ENCODE results near the gene MAN2A1. TPM values are rescaled to one million over a fixed set of nuclear protein-coding genes. Genes with fewer than 3 reads are reported as not detected.
A peak's percentile ranks its signal among the peaks of the same experiment; 100 is the strongest.

Gene MAN2A1
- total RNA-seq (2013) = 40.4 TPM
- polyA plus RNA-seq = 10 to 100 TPM; 17.0 to 23.0 (median 20.1) TPM
- 24.9 and 25.9 TPM in 2 replicates for polyA minus RNA-seq
- total RNA-seq = 46.4 to 191 (median 150) reads per million in 11 experiments

- peak within 1 kb of the TSS; percentile 85 to 94 for H3K27ac ChIP-seq (ENCODE audit: low read depth in 1 of 2, low read length in 2 of 2)
- intact Hi-C loops (cut with micrococcal nuclease) = loop anchor here (2.0 to 10.0 kb wide), 2 partner anchors 33 to 275 kb away; no protein-coding TSS in a partner anchor
- H3K27me3 ChIP-seq (ENCODE audit: control insufficient read depth in 2 of 2, insufficient read depth in 2 of 2, low read length in 2 of 2) = no peaks in the 10 kb centered on the region
- peaks cover 39% of the 10 kb centered on the region for H4K20me1 ChIP-seq (ENCODE audit: insufficient read depth, low read length)
- Mint-ChIP-seq H3K27ac (peak within 1 kb of the TSS; percentile 96 to 100 (median 99)), H3K36me3 (peaks cover 5 to 6% of the 10 kb centered on the region in 2 donors), H3K4me1 (peaks cover 50% of the 10 kb centered on the region), H3K27me3 (ENCODE audit: low read depth in 3 of 3) (no peaks in the 10 kb centered on the region), H3K4me3 (peak within 1 kb of the TSS; percentile 87 to 98), H3K9me3 (peaks cover 0 to 11% (median 2%) of the 10 kb centered on the region in 7 donors)
- peak within 1 kb of the TSS; percentile 85 for H3K4me2 ChIP-seq (replicated peaks; ENCODE audit: extremely low read depth, low read length, poor library complexity, severe bottlenecking)
- H3K36me3 ChIP-seq (replicated peaks in 1 of 2; ENCODE audit: control insufficient read depth in 1 of 2, insufficient read depth in 2 of 2, low read length in 2 of 2) = no peaks in the 10 kb centered on the region
- no peak for TF ChIP-seq CTCF (IDR thresholded peaks at IDR 0.05)
- peak within 1 kb of the TSS; percentile 87 for H3K9ac ChIP-seq (ENCODE audit: insufficient read depth, low read length, poor library complexity, severe bottlenecking)
- peak; percentile 60 to 73 (median 64) for DNase-seq
- H2AFZ ChIP-seq (ENCODE audit: insufficient read depth, low read depth, low read length, poor library complexity, severe bottlenecking) = peak within 1 kb of the TSS; percentile 86
- peak within 1 kb of the TSS; percentile 75 to 94 (median 81) for H3K4me3 ChIP-seq (replicated peaks in 1 of 3; ENCODE audit: low read depth in 2 of 3, low read length in 3 of 3)
- H3K9me3 ChIP-seq (replicated peaks in 1 of 2; ENCODE audit: control insufficient read depth in 1 of 2, insufficient read depth in 1 of 2, low read length in 2 of 2) = peaks cover 0 to 3% of the 10 kb centered on the region in 2 donors
- peaks cover 49% of the 10 kb centered on the region for H3K79me2 ChIP-seq (ENCODE audit: insufficient read depth, low read length)
- H3K4me1 ChIP-seq (ENCODE audit: control insufficient read depth in 1 of 2, insufficient read depth in 2 of 2, low read length in 2 of 2) = peaks cover 35 to 48% of the 10 kb centered on the region in 2 donors
- under 1% methylated on average over 57 of the region's 58 CpGs for WGBS (ENCODE audit: insufficient coverage)
Observed at GRCh38 chr5:109689740-109690241, at the start of gene MAN2A1. MAN2A1 (plus strand) TSS chr5:109689927; CDS start chr5:109690418, 491 bp downstream.

- H3K79me2 ChIP-seq (ENCODE audit: insufficient read depth, low read length) = no peaks in the 10 kb centered on the region
- peaks cover 4 to 9% of the 10 kb centered on the region in 2 donors for H3K4me1 ChIP-seq (ENCODE audit: control insufficient read depth in 1 of 2, insufficient read depth in 2 of 2, low read length in 2 of 2)
- peaks cover 0 to 8% of the 10 kb centered on the region in 2 donors for H3K9me3 ChIP-seq (replicated peaks in 1 of 2; ENCODE audit: control insufficient read depth in 1 of 2, insufficient read depth in 1 of 2, low read length in 2 of 2)
- H3K36me3 Mint-ChIP-seq = peaks cover 5% of the 10 kb centered on the region in 2 donors
- intact Hi-C loops (cut with micrococcal nuclease) = no loop called here
- no peak overlapping the region for H2AFZ ChIP-seq (ENCODE audit: insufficient read depth, low read depth, low read length, poor library complexity, severe bottlenecking)
- H3K27me3 ChIP-seq (ENCODE audit: control insufficient read depth in 2 of 2, insufficient read depth in 2 of 2, low read length in 2 of 2) = no peaks in the 10 kb centered on the region
- H4K20me1 ChIP-seq (ENCODE audit: insufficient read depth, low read length) = no peaks in the 10 kb centered on the region
- H3K27me3 Mint-ChIP-seq (ENCODE audit: low read depth in 3 of 3) = peaks cover 0 to 1% (median 0%) of the 10 kb centered on the region in 3 donors
- WGBS (ENCODE audit: insufficient coverage) = 100% methylated on average over 2 of the region's 4 CpGs
- H3K27ac ChIP-seq (ENCODE audit: low read depth in 1 of 2, low read length in 2 of 2) = no peak overlapping the region
- peaks cover 2 to 12% (median 10%) of the 10 kb centered on the region in 7 donors for H3K9me3 Mint-ChIP-seq
- H3K27ac Mint-ChIP-seq = no peak overlapping the region
- DNase-seq = no peak
- no peaks in the 10 kb centered on the region for H3K36me3 ChIP-seq (replicated peaks in 1 of 2; ENCODE audit: control insufficient read depth in 1 of 2, insufficient read depth in 2 of 2, low read length in 2 of 2)
- H3K4me3 ChIP-seq (replicated peaks in 1 of 3; ENCODE audit: low read depth in 2 of 3, low read length in 3 of 3) = no peak overlapping the region
- no peak overlapping the region for H3K9ac ChIP-seq (ENCODE audit: insufficient read depth, low read length, poor library complexity, severe bottlenecking)
- H3K4me3 Mint-ChIP-seq = no peak overlapping the region
- TF ChIP-seq CTCF (IDR thresholded peaks at IDR 0.05) = no peak
- H3K4me1 Mint-ChIP-seq = peaks cover 8% of the 10 kb centered on the region
- no peak overlapping the region for H3K4me2 ChIP-seq (replicated peaks; ENCODE audit: extremely low read depth, low read length, poor library complexity, severe bottlenecking)
Observed at GRCh38 chr5:109640976-109641375, 48.8 kb upstream of the MAN2A1 start.
